AG10803 (cell line): ENCODE data around the gene DYRK2.

Experiments used
- DNase-seq: peaks from one replicate; pipeline ENCODE4 v3.0.0; 2010; ENCODE audit warnings: low read depth
- H3K4me3 ChIP-seq: 2 replicates; pipeline ENCODE4 v1.5.1; 2011; ENCODE audit warnings: mild to moderate bottlenecking, low read length, control low read depth
- CTCF ChIP-seq: conservative IDR thresholded peaks from 2 replicates; pipeline ENCODE4 v1.5.1; 2011; ENCODE audit warnings: mild to moderate bottlenecking, low read length, control low read depth, inconsistent platforms

Gene DYRK2

GRCh38 chr12:67645126-67645525, 3.4 kb upstream of the DYRK2 start:
- TF ChIP-seq CTCF: no peak
- DNase-seq: peak; percentile 23
- no peak overlapping the region for H3K4me3 ChIP-seq

GRCh38 chr12:67645601-67646000, 2.9 kb upstream of the DYRK2 start:
- H3K4me3 ChIP-seq: no peak overlapping the region
- no peak for TF ChIP-seq CTCF
- DNase-seq: peak; percentile 87

GRCh38 chr12:67646775-67647174, 1.8 kb upstream of the DYRK2 start:
- TF ChIP-seq CTCF: no peak
- H3K4me3 ChIP-seq: no peak overlapping the region
- no peak for DNase-seq

- TF ChIP-seq CTCF: no peak
- DNase-seq: no peak
- peak overlapping the region; percentile 84 for H3K4me3 ChIP-seq
These were observed 1.3 kb upstream of the DYRK2 start for GRCh38 chr12:67647181-67647798.

- peak; percentile 58 for TF ChIP-seq CTCF
- H3K4me3 ChIP-seq: peak overlapping the region; percentile 84
- peak; percentile 90 for DNase-seq
These were observed 585 bp upstream of the DYRK2 start for GRCh38 chr12:67647799-67648520.

- peak; percentile 13 for DNase-seq
- H3K4me3 ChIP-seq: peak overlapping the region; percentile 88
- no peak for TF ChIP-seq CTCF
These were observed 670 bp downstream of the DYRK2 start for GRCh38 chr12:67649261-67649569.
